Fibroblast of skin of left quadriceps (primary cell): ENCODE results near the gene ADK.
"Not testable (repeated sequence)": the region's sequence is repeated elsewhere in the genome, so short reads cannot be mapped to it uniquely, and the experiment has no call there.

ENCODE experiments used
- DNase-seq, 2 experiments: peaks; one replicate each; pipeline ENCODE4 v3.0.0-alpha.2; 2013; ENCODE audit warnings: low read depth in 2 of 2

ADK gene

DNA sequence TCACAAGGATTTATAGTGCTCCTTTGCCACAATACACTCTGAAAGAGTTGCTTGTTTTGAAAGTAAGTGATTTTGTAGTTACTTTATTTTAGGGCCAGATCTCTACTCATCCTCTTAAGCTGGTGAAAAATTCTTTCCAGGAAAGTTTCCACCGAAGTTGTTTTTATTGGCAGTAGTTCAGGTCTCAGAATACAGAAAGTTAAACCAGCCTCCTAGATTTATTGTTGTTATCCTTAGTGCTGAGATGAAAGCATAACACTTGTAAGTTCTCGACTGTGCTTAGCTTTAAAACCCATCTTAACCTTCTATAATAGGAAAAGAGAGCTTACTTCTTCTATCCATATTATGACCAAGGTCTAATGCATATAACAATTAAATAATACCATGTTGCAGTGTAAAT, 5.9 kb upstream of the ADK start:
- peak; percentile 72 to 78 for DNase-seq

DNA sequence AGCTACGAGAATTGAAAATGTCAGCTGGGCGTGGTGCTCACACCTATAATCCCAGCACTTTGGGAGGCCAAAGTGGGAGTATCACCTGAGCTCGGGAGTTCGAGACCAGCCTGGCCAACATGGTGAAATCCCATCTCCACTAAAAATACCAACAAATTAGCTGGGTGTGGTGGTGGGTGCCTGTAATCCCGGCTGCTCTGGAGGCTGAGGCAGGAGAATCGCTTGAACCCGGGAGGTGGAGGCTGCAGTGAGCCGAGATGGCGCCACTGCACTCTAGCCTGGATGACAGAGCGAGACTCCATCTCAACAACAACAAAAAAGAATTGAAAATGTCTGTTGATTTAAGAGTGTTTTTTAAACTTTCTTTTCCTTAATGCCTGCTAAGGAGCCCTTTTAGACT, 4.0 kb upstream of the ADK start:
- not testable (repeated sequence) for DNase-seq

DNA sequence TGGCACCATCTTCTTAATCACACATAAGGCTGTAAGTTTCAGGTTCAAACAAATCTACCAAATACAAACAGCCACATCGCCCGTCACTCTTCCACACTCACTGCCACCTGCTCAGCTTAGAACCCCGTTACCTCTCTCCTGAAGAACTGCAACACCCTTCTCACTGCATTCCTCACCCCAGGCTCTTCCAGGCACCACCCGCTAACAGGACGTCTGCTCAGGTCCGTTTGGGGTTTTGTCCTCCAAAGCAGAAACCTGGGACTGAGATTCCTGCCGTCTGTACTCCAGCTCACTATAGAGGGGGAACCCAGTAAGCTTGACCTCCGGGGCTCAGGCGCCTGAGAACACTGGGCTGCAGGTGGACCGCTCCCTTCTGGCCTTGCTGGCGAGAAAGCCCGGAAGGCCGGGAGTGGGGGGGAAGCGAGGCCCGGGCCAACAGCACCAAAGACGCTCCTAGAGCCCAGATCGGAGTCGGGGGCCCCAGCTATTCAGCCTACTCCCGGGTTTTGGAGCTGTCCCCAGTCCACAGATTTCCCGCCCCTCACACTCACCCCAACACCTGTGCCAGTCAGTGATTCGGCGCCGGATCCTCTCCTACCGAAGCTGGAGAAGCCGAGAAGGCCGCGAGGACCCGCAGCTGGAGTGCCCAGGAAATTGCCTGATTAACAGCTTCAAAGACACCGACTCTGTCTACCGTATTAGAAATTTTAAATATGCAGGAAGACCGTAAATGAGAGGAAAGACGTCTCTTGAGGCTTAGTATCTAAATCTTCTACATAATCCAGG, 624 bp upstream of the ADK start, which contains the start of gene AP3M1:
TSS of gene AP3M1 (minus strand) at position 625 of the 786 bp plus-strand sequence. CDS start 12,449 bp downstream, outside the sequence.
- no peak for DNase-seq

DNA sequence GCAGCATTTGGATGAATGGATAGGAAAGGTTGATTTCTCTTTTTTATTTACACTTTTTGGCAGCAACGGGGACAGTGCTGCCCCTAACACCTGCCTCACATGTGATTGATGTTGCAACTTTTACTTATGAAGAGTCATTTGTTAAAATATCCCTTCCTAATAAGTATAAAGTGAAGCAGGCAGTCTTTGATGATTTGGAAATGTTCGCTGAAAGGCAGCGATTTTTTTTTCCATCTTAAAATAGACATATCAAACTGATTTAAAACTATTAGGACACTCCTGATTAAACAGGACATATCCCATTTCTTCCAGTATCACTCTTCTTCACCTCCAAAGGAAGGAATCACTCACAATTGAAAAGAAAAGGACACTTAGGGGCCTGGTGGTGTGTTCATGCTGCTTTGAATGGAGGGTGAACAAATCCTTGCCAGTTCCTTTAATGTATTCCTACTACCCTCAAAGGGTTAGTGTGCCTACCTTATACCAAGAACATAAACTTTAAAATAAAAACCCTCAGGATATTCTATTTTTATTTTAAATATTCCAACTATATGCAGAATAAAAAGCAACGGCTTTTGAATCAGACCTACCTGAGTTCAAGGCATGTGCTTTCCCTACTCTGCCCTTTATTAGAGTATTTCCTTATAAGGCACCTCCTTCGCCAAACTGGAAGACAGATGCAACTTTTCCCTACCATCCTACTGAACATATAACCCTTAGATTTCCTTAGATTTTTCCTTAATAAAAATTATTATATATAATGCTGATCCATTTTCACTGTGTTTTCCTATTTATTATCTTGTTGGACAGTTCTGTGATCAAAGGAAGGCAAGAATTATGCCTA, 1.1 kb downstream of the ADK start:
- no peak for DNase-seq

DNA sequence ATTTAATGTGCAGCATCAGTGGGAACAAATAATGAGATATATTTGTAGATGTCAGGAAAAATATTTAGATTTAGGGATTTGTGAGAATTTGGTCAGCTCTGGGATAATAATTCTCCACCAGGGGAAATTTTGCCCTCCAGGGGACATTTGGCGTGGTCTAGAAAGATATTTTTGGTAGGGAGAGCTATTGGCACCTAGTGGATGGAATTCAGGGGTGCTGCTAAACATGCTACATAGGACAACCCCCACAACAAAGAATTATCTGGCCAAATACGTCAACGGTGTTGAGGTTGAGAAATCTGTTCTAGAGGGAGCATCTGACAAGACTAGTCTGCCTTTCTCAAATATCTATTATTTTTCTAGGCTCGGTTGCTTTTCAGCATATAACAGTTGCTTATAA, 2.1 kb downstream of the ADK start:
- DNase-seq, result peak in 1 of 2 experiments; percentile 28

DNA sequence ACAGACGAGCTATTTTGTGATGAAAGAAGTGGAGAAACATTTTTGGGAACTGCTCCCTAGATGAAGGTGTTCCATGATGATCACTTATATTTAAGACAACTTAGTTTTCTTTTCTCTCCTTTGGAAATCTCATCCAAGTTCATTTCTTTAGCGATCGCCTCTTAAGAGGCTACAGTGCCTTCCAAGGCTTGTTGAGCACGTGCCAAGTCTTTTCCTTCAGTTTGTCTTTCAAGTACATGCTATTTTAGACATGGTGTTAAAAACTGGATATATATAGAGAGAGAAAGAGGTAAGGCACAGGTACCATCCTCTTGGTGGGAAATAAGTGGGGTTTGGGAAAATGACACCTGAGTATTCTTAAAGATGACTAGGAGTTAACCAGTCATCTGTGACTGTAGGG, 2.7 kb downstream of the ADK start:
- DNase-seq, result no peak

DNA sequence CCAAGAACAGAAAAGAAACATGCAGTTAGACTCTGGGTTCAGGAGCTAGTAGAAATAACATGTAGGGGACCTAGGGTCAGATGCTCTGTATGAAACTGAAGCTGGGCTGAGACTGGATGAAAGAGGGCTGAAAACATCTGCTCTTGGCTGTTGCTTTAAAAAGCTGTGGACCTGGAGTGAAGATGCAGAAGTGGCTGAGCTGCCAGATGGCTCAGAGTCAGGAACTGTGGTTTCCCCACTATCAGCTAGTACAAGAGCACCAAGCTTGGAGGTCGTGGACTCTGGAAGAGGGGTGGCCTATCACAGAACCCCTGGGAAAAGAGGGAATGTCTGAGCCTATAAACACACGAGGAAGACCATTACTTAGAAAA, 5.9 kb downstream of the ADK start:
- DNase-seq, result no peak

DNA sequence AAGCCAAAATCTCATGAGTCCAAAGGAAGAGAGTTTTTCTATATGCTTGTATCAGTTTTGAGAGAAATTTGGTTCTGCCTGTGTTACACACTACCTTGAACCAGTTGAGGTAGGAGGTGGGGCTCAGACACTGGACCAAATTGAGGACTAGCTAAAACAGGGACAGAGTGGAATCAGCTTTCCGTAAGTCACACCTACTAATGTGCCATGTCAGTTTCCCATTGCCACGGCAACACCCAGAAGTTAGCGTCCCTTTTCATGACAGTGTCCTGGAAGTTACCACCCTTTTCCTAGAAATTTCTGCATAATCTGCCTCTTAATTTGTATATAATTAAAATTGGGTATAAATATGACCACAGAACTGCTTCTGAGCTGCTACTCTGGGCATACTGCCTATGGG, 9.0 kb downstream of the ADK start:
- DNase-seq, result no peak

DNA sequence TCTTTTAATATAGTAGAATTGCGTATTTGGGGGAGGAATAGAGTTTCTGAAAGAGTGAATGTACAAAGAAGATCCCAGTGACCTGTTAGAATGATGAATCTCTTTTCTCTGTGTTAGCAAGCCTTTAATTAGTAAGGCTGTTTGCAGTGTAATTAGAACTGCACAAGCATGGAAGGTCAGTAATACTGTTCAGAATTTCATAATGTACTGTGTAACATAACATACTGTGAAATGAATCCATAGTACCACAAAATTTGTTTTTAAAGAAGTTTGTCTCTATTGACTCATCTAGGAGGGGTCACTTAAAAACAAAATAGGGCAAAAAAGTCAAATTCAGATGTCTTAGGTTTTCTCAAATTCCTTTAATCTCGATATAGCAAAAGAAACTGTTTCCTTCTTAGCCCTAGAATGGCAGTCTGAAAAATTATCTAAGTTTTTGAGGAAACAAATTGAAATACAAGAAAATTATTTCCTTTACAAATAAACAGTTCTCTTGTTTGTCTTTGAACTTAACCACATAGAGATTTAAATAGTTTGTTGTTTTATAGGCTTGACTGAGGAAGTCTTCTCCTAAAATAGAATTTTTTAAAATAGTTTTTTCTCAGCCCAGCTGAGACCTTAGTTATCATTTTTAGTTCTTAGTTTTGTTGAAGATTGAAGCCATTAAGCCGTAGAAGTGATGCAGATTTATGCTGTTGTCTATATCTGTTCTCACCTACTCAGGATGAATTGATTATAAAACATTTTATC, 12.5 kb downstream of the ADK start:
- no peak for DNase-seq

DNA sequence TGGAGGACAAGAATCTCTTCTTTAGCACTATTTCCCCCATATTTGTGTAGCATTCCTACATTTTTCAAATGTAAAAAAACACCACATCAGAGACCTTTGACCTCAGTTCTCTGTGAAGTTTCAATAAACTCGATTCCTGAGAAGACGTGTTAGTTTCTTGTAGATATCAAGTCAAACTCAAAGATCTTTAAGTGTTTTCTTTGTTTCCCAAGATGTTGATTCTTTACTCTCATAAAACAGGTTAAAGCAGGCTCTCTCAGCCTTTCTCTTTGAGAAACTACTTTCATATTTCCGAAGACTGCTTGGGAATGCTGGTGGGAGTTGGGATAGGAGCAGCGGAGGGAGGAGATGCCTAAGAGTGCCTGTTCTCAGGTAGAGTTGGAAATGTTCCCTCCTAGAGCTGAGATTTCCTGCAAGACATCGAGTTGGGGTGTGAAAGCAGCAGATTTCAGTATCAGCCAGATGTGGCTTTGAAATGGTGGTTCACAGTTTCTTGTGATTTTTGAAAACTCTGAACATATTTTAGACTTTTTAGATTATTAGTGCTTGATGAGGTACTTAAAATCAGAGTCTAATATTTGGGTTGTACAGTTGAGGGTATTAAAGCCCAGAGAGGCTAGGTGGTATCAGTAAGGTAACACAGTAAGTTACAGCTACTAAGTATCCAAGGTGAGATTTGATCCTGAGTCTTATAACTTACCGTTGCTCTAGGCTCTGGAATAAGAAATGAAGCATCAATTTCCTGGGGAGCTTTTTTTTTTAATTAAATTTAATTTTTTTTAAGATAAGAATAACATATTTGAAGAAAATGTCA, 13.9 kb downstream of the ADK start:
- DNase-seq, result no peak

DNA sequence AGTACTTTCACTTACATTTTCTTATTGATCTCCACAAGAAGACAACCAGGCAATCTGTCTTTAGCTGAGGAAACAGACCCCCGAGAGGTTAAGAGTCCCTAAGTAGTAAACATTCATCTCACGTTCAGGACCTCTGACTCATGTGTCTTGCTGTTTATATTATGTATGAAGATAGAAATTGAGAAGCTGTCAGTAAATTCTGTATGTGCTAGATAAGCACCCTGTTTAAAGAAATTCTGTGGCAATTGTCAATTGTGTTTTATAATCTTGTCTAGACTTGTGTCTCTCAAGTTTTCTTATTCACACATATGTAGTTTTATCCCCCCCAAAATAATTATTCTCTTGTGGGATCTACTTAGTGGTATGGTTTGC, 14.5 kb downstream of the ADK start:
- no peak for DNase-seq

DNA sequence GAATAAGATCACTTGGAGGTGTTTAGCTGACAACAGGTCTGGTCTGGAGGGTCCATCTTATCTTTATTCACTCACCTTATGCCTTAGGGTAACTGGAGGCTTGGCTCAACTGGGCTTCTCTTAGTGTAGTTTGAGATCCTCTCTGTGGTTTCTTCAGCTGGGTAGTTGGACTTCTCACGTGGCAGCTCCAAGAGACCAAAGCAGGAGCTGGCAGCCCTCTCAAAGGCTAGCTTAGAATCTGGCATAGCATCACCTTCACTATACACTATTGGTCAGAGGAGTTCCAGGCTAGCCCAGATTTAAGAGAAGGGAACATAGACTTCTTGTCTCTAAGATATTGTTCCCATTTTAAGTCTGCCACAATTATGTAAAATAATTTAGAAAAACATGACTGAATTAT, 16.4 kb downstream of the ADK start:
- no peak for DNase-seq

DNA sequence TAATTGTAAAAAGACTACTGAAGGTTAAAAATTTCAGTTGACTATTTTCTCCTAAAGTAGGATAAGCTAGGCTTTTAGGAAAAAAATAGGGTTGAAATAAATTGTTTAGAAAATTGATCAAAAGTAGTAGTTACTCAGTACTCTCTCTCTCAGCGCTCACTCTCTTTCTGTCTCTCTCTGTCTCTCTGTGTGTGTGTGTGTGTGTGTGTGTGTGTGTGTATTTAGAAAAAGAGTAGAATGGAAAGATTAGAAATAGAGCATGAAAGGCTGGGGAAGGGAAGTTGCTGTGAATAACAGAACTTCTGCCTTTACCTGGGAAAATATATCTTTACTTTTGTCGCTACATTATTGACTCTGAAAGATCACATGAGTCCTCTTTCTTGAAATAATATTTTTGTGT, 20.6 kb downstream of the ADK start:
- DNase-seq, result no peak

DNA sequence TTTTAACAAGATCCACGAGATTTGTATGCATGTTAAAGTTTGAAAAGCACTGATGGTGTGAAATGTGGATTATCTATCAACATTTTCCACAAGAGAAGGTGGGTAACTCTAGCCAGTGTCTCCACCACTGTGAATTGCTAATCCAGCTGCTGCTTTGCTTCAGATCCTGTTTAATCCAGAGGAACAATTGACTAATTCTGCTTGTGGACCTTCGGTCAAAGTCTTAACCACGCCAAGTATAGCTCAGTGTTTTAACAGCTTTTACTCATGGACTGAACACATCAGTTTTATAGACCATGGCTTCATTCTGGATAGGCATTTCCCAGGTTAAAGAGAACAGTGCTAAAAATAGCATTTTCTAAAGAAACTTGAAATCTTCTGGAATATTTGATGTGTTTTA, 23.5 kb downstream of the ADK start:
- no peak for DNase-seq

DNA sequence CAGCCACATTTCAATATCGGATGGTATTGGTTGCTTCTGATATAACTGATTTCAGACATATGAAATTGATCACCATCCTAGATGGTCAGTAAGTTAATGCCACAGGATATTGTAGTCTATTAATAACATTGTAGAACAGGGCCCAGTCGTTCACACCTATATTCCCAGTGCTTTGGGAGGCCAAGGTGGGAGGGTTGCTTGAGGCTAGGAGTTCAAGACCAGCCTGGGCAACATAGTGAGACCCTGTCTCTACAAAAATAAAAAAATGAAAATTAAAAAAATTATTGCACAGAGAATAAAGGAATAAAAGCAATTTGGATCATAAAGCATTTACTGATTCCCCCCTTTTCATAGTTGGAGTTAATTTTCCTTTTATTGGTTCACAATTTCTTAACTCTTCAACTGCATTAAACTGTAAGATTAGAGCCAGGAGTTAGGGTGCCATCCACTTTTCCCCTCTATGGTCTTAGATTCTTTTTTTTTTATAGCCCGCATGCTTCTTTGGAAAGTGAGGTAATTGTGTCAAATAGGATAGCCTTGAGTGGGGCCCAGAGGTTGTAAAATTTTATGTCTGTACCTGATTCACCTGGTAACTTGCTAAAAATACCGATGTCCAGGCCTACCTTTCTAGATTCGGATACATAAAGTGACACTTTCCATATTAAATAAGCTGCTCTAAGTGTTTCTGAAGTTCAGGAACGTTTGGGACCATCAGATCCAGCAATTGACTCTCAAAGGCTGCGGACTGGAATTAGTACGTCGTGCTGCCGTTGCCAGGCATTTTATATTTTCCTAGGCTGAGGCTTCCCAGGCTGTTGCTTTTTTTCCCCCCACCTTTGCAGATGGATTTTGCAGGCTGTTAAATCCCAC, 24.7 kb downstream of the ADK start:
- DNase-seq, result no peak

DNA sequence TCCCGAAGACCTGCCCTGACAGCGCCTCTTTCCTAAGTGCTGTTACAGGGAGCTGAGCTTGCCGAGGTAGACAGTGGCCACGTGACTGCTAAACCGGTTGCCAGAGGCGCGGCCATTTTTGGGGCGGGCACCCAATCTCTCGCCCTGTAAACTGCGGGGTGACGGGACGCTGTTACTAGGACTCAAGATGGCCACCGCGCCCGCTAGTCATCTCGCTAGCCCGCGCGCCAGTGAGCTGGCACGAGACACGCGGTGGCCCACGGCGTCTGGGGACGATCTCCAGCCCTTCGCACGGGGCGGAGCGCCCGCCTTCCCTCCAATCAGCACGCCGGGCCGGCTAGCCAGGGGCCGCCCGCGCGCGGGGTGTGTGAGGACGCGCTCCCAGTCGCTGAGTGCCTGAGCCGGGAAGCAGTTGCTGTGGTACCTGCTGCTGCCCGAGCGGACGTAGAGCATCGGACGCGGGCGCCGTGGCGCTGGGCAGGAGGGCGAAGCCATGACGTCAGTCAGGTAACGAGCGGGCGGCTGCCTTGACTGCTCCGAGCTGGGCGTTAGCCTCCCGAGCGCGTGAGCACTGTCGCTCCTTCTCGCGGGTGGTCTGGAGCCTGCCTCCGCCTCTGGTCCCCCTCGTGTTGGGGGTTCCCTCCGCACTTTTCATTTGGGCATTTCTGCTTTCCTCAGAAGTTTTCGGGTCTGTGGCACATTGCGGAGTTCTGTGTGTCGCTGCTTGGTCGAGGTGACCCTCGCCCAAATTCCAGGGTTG, 25.5 kb downstream of the ADK start:
- peak; percentile 80 to 81 for DNase-seq

DNA sequence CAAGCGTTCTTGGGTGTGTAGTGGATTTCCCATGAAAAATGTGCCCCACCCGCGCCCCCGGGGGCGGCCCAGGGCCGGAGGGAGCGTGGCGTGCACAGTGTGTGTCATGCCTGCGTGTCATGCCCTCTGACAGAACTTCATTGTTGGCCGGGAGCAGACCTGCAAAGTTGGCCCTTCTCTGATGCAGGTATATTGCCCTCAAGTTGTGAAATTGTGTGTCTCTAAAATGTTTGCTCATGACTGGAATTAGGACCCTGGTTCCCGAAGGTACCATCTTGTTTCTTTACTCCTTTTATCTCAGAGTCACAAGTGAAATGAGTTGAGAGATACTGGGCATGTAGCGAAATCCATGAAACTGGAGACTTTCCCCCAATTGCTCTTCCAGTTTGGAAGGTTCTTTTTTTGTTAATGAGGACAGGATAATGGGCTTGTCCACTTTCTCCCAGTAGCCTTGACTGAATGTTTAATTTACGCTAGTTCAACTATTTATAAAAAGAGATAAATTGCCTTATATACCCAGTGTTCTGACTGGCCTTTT, 26.2 kb downstream of the ADK start:
- no peak for DNase-seq

DNA sequence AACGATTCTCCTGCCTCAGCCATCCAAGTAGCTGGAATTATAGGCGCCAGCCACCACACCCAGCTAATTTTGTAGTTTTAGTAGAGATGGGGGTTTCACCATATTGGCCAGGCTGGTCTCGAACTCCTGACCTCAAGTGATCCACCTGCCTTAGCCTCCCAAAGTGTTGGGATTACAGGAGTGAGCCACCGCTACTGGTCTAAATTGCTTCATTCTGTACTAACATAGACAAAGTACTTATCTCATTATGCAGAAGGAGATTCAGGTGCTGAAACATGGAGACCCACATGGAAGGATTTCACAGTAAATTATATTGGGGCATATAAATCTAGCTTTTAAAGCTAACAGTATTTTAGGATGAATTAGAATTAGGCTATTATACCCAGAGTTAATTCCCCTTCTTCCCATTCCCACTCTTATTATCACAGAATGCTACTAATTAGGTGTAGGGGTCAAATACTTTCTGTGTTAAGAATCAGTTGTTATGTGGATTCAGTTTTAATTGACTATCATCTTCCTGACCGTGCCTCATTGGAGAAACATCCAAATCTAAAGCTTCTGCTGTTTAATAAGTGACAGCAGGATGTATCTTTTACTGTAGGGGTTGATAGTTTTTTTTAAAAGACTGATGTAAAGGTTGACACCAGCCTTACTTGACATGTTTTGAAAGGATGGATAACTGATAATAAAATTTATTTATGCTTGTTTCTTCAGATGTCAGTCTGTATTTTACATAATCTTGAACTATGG, 27.2 kb downstream of the ADK start:
- DNase-seq, result no peak
